Hematopoietic multipotent progenitor cell treated with erythropoietin and hydrocortisone succinate and interleukin-3 and kit ligand, for 6 days (in vitro differentiated cells): ENCODE measurements around the gene LZTR1.
"Not testable (repeated sequence)": the region's sequence is repeated elsewhere in the genome, so short reads cannot be mapped to it uniquely, and the experiment has no call there.

Experiments used
- DNase-seq: peaks from one replicate; pipeline ENCODE4 v3.0.0-alpha.2; 2015

Gene LZTR1

GRCh38 chr22:21042978-21043859 lies 61.1 kb downstream of the LZTR1 start:
- DNase-seq, result no peak

GRCh38 chr22:21043860-21044535 lies 61.9 kb downstream of the LZTR1 start:
- DNase-seq, result no peak

- DNase-seq, result peak; percentile 35
These were observed 63.0 kb downstream of the LZTR1 start for GRCh38 chr22:21044931-21045584.

- peak; percentile 92 for DNase-seq
These were observed 63.6 kb downstream of the LZTR1 start, which contains the start of gene LRRC74B for GRCh38 chr22:21045585-21046294. TSS of gene LRRC74B (plus strand) at chr22:21045946. CDS start at chr22:21045987, 41 bp downstream.

- no peak for DNase-seq
These were observed 65.1 kb downstream of the LZTR1 start for GRCh38 chr22:21047035-21047661.

GRCh38 chr22:21047730-21048129 lies 65.6 kb downstream of the LZTR1 start:
- no peak for DNase-seq

- not testable (repeated sequence) for DNase-seq
These were observed 66.4 kb downstream of the LZTR1 start for GRCh38 chr22:21048448-21048847.
